Activated gamma-delta T cell treated with anti-CD3 and anti-CD28 coated beads, Interleukin-2, amount 50 U/mL, for 16 hours (primary cell): ENCODE data around the gene PBX1.

Experiments used
- DNase-seq: peaks from one replicate; pipeline ENCODE4 v3.0.0-alpha.2; 2020; ENCODE audit warnings: low read depth

PBX1 gene

DNA sequence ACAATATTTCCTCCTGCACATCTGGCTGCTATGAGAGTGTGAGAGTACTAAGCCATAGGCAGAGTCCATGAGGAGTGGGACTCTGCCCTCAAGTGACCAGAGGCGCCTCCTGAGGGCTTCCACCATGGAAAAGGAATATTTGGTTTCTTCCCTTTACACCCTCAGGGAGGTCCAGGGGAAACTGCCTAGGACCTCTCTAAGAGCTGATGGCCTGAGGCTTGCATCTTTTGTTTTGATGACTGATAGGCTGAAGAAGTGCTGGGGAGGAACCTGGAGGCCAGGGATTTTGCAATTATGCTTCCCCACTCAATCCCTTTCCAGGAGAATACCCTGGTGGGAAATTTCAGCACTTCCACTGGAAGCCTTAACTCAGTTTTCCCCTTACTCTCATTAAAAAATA lies 111.0 kb downstream of the PBX1 start:
- DNase-seq = no peak

GRCh38 chr1:164670786-164671185 lies 111.8 kb downstream of the PBX1 start:
- no peak for DNase-seq

DNA sequence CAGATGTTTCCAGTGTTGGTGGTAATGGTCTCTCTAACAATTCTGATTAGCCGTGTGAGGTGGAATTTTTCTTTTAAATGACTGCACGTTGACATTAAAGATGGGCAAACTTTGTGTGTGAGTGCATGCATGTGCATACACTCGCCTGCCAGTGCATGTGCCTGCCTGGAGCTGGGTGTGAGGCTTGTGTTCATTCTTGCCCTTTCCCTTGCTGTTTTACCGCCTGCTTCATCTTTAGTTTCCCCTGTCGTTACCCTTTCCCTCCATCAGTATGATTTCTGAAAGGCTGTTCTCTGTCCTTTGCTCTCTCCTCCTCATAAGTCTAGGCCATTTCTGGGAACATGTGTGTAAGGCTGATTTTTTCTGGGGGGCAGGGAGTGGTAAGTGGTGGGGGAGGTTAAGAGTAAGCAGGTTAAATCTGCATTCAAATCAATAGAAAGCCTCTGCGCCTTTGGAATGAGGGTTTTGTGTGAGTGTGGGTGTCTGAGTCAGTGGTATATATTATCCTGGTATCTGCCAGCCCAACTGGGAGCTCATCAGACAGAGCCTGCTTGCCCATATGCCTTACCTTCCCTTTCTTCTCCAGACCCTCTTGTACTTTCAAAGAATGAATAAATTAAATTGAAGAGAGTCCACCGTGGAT lies 112.5 kb downstream of the PBX1 start:
- DNase-seq = no peak

DNA sequence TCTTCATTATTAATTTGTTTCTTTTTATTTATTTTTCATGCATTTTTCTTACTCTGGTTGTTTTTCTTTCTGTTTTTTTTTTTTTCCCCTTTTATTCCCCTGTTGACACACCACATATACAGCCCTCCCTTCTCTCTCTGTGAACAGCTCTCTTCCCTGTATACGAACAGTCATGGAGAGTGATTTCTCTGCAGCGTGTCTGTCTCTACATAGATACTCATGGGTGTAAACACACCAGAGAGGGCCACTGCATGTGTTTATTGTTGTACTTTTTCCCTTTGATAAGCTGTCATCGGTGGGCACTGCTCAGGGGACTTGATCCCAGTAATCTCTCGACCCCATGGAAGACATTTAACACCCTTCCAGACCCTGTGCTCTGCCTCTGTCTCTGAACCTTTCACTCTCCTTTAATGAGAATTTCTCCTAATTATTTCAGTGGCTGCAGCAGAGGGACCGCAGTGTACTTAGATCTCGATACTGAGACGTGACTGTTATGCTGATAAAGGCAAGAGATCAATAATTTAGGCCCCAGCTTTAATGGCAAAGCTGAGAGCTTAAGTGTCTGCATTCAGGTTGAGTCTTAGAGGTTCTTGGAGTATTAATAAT lies 113.1 kb downstream of the PBX1 start:
- DNase-seq = no peak

- DNase-seq = no peak
These were observed 113.6 kb downstream of the PBX1 start for GRCh38 chr1:164672588-164672987.

DNA sequence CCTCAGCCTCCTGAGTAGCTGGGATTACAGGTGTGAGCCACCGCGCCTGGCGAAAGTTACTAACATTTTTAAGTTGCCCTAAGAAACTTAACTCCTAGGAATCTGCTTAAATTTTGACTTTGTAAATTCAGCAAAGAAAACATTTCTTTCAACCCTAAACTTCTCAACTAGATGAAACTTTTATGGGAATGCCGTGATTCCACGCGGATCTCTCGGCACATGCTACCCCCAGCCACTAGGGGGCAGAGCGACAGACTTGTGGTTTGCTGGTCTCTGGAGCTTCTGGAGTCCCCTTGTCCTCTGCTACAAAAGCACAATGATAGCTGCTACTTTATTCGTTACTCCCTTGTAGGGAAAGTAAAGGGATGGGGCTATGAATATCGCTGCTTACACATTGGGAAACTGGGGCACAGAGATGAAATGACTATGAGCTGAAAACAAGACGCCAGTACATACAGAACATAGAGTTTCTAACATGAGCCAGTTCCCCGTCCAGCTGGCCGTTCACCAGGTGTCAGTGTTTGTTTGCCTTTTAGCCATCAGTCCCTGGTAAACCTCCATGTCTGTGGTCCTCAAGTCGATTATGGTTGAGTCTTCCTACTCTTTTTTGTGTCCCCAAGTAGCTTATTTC lies 114.7 kb downstream of the PBX1 start:
- no peak for DNase-seq

GRCh38 chr1:164675342-164675904 lies 116.4 kb downstream of the PBX1 start:
- no peak for DNase-seq

DNA sequence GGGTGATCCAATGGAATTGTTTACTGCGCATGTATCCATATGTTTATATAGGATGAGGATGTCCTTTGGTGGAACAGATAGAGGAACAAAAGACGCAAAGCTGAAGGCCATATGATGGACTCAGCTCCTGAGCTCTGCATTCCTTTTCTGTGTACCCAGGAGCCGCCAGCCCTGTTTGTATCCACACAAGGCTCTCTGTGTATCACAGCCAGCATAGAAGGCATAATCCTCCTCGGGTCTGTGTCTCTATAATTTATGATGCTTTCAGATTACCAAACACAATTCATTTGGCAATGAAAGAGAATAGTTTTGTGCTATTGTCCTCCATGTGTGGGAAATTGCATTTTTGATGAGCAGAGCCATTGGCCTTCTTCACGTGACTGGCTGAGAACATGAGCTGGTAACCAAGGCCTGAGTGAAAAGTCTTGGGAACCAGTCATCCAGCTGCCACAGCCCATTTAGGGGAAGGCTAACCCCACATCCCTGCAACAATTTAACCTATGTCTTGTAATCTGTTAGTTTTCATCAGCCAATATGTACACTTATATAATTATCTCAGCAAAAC lies 119.2 kb downstream of the PBX1 start:
- no peak for DNase-seq

DNA sequence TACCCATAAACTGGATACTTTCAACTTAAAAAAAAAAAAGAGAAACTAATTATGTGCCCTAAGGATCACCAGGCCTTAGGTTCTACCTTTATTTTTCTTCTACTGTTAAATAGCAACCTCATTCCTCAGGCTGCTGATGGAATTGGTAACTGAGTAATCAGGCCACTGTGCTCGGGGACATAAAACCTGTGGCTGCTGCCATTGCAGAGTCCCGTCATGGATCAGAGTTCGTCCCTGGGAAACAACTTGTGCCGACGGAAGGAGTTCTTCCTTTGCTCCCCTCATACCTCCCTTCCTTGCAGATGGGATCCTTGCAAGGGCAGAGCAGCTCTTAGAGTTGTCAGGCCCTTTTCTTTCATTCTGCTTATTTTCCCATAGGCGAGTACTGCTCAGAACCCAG lies 123.6 kb downstream of the PBX1 start:
- no peak for DNase-seq

DNA sequence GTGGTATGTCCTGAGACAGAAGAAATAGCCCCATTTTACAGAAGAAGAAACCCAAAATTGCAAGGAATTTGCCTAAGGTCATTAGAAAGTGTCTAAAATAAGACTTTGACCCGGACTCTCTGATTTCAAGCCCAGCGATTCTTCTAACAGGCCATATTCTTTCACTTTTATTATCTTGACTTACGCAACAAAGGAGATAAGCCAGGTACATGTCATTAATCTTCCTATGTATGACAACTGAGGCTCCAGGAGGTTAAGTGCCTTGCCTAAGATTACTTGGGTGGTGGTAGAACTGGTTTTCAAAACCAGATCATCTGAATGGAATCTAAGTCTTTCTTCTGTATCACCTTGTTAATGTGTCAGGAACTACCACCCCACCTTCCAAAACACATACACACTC lies 124.3 kb downstream of the PBX1 start:
- DNase-seq = no peak

DNA sequence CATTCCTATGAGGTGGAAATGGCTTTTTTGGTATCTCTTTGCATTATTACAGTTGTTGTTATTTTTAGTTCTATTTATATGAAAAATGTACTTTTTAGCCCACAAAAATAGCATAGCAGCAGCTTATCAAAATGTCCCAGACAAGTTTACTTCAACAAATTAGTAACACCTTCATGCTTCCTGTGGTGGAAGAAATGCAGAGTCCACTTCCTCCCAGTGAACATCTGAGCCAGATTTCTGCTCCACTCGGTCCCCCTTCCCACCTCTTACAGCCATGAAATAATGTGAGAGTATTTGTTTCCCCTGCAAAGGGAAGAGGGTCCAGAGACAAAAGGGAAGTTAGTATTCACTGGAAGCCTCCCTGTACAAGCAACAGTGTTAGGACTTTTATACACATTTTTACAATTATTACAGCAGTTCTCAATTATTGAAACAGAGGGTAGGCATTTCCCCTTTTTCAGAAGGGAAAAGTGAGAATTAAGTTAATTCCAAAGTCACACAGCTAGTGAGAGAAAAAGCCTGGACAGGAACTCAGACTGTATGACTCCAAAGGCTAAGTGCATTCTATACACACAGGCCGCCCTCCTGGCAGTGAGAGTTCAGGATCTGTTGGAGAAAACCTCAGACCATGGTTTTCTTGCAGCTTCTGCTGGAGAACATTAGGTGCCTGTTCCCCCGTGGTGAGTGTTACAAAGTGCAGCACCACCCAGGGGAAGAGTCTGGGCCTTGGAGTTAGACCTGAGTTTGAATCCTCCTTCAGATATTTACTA lies 126.5 kb downstream of the PBX1 start:
- no peak for DNase-seq

DNA sequence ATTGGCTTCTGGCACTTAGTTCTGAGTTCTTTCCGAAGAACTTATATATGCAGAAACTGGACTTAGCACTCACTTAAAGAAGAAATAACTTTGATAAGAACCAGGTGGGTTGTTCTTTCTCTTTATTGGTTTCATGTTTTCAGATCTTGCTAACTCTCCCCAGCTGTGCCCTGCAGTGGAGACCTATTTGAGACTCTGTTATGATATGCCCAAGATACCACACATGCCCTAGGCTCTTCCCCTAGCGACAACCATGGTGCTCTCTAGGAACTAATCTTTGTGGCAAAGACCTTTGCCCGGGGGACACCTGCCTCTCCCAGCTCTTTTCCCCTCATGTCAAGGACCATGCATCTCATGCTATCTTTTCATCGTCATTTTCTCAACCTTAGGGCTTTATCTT lies 128.8 kb downstream of the PBX1 start:
- no peak for DNase-seq

GRCh38 chr1:164688791-164689190 lies 129.8 kb downstream of the PBX1 start:
- no peak for DNase-seq

DNA sequence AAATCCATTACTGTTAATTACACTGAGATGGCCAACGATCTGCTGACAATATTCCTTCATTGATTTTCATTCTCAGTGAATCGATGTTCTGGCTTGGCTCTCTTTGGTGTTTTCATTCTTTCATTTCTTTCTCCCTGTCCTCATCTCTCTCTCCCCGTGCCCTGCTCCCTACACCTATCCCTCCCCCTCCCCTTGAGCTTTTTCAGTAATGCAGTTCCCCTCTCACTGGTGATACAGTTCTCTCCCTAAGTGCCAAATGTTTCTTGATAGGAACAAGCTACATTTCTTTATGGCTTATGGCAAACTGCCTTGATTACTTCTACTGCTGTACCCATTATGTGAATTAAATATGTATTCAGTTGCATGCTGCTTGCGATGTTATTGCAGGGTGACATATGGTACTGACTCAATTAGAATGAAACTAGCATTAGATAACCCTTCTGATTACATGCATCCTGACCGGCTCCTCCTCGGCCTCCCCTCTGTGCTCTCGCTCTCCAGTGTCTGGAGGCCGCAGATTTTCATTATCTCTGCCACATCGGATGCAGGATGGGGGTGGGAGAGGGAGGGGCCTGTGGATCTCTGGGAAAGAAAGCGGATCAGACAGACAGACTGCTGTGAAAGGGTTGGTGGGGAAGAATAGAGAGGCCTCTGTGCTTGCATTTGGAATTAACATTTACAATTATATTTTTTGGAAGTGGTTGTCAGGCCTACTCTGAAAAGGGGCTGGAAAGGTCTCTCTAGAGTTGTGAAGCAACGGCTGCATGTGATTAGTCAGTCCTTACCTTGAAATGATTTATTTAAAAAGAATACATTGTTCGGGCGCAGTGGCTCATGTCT lies 130.9 kb downstream of the PBX1 start:
- no peak for DNase-seq

DNA sequence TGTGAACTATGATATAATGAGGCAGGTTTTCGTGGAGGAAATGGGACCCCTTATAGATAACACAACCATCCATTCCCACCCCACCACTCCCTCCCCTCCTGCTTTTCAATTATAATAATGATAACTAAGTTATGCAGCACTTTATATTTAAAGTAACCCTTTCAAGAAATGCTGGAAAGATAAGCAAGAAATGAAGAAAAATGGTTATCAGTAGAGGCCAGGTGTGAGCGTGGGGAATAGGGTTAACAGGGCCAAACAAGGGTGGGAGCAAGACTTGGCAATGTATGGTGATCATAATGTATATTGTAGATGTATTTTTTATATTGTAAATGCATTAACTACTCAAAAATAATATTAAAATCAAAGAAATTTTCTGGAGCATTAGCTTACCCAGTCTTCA lies 133.4 kb downstream of the PBX1 start:
- DNase-seq = no peak

DNA sequence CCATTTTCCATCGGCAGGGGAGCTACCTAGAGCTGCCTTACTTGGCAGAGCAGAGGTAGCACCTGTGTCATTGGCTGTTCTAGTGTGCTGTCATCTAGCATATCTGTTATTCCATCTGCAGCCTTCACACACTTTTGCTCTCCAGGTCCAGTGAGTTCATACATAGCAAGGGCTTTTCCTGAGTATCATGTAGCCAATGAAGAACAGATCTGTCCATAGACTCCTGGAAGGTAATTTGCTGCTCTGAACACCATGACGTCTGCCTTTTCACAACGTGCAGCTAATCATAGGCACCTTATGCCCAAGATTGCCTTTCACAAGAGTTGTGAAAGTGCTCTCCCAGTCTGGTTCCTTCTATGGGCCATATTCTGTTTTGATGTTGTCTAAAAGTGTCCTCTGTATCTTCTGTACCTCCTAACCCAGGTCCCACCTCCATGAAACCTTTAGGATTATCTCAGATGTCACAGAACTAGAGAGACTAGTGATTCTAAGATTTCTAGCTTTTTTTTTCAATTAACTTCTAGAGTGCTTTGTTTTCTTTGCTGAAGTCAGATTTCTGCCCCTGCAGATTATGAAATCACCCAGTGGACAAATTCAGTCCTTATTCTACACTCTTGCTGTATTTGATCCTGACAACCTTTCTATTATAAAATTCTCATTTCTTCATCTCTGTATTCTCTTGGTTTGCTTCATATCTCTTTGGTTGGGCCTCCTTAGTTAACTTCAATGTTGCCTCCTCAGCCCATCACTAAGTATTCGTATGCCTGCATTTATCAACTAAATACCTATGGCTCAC lies 134.8 kb downstream of the PBX1 start:
- DNase-seq = no peak

DNA sequence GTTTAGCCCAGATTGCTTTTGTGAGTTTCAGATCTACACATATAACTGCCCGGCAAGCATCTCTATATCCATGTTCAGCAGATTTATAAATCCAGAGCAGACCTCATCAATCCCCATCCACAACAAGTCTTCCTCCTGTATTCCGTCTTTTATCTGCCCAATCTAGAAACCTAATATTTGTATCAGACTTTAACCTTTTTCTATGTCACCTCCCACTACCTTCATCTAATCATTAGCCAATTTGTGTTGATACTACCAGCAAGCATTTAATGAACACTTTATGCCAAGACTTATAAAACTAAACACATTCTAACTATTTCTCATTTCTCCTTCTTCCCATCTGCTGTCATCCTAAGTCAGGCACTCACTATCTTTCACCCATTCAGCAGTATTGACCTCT lies 135.5 kb downstream of the PBX1 start:
- DNase-seq = no peak

DNA sequence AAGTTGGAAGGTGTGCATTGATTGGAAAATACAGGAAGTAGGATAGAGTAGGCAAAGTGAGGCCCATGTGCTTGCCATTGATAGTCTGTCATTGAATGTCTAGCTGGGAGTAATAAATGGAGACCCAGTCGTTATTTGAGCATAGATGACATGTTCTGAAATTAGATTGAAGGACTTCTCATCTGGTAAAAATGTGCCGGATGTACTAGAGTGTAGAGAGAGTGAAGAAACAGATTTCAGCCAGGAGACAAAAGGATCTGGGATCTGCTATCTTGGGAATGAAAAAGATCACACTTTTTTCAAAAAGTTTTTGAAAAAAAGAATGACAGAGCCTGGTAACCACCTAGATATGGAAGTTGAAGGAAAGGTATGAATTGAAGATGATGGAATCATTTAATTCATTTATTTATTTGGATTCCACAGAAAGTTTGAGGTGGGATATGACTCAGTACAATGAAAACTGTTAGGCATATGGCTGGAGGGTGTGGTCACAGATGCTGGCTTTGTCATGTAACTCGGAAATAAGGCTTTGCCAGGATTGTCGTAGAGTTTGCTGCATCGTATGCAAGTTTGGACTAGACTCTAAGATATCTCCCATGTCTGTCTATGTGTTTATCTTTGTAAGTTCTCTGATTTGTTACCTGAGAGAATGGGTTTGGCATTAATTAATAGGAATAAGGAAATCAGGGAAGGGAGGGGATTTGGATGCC lies 137.1 kb downstream of the PBX1 start:
- DNase-seq = no peak

DNA sequence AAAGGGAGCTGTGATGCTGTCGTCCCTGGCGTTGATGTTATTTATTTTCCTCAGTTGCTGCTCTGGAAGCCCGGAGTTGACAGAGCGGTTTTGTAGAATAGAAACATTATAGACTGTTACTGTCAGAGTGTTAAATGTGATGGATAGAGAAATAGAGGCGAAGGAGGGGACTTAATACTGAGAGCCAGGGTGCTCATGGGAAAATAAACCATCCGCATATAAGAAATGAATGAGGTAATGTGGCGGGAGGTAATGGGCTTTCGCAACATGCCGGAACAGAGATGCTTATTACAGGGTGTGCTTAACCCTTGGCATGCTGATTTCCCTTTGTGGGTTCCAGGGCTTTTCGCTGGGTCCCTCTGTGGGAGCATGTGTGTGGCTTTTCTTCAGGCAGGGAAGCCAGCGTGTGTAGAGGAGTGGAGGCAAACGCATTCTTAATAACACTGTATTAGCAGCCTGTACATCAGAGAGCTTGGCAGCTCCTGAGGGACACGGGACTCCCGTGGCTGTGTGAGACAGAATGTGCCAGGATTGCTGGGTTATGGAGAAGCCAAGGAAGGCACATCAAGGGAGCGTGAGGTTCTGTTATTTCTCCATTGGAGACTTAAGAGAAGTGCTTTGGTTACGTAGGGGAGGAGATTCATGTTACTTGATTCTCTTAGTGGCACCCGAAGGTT lies 141.0 kb downstream of the PBX1 start:
- no peak for DNase-seq
